ENCODE results near the gene DISP3. TPM values are rescaled to one million over a fixed set of nuclear protein-coding genes. Genes with fewer than 3 reads are reported as not detected.

Gene DISP3
- total and polyA plus RNA-seq, 8 donors: 0.13 to 6.7 (median 0.74) TPM

GRCh38 chr1:11520531-11521233 lies 41.7 kb downstream of the DISP3 start:
- DNase-seq: no peak
- 83 to 87% methylated on average over 23 of the region's 23 CpGs for WGBS, 2 donors

GRCh38 chr1:11521582-11522399 lies 42.8 kb downstream of the DISP3 start:
- no peak overlapping the region for H3K27ac ChIP-seq
- TF ChIP-seq, protein P1, sequence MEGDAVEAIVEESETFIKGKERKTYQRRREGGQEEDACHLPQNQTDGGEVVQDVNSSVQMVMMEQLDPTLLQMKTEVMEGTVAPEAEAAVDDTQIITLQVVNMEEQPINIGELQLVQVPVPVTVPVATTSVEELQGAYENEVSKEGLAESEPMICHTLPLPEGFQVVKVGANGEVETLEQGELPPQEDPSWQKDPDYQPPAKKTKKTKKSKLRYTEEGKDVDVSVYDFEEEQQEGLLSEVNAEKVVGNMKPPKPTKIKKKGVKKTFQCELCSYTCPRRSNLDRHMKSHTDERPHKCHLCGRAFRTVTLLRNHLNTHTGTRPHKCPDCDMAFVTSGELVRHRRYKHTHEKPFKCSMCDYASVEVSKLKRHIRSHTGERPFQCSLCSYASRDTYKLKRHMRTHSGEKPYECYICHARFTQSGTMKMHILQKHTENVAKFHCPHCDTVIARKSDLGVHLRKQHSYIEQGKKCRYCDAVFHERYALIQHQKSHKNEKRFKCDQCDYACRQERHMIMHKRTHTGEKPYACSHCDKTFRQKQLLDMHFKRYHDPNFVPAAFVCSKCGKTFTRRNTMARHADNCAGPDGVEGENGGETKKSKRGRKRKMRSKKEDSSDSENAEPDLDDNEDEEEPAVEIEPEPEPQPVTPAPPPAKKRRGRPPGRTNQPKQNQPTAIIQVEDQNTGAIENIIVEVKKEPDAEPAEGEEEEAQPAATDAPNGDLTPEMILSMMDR (IDR thresholded peaks at IDR 0.05): no peak
- DNase-seq (no peak), FAIRE-seq (no peak), ATAC-seq (no peak)
- no peaks in the 10 kb centered on the region for H3K36me3 ChIP-seq
- intact Hi-C loops (cut with DNase I): no loop called here
- H3K4me3 ChIP-seq: no peak overlapping the region
- WGBS, 2 donors: 82 to 85% methylated on average over 12 of the region's 12 CpGs
- H3K9me3 ChIP-seq: no peaks in the 10 kb centered on the region
- no peaks in the 10 kb centered on the region for H3K4me1 ChIP-seq
- H3K27me3 ChIP-seq: no peaks in the 10 kb centered on the region

More at GRCh38 chr1:11520531-11521233, 41.7 kb downstream of the DISP3 start:
- FAIRE-seq (no peak), ATAC-seq (no peak)
- Histone ChIP-seq H3K9me3 (no peaks in the 10 kb centered on the region), H3K36me3 (no peaks in the 10 kb centered on the region), H3K27me3 (no peaks in the 10 kb centered on the region), H3K4me1 (no peaks in the 10 kb centered on the region), H3K4me3 (no peak overlapping the region), H3K27ac (no peak overlapping the region)
- TF ChIP-seq, protein P1 (IDR thresholded peaks at IDR 0.05): no peak
- intact Hi-C loops (cut with DNase I): no loop called here

- no peaks in the 10 kb centered on the region for H3K4me1 ChIP-seq
- no peak for ATAC-seq
- H3K36me3 ChIP-seq: no peaks in the 10 kb centered on the region
- TF ChIP-seq, protein P1 (IDR thresholded peaks at IDR 0.05): no peak
- no peaks in the 10 kb centered on the region for H3K27me3 ChIP-seq
- intact Hi-C loops (cut with DNase I): no loop called here
- DNase-seq: no peak
- no peak overlapping the region for H3K27ac ChIP-seq
- WGBS, 2 donors: 70 to 84% methylated on average over 8 of the region's 8 CpGs
- FAIRE-seq: no peak
- no peak overlapping the region for H3K4me3 ChIP-seq
- H3K9me3 ChIP-seq: no peaks in the 10 kb centered on the region
Measured at GRCh38 chr1:11522400-11523235, 43.7 kb downstream of the DISP3 start.

DNA sequence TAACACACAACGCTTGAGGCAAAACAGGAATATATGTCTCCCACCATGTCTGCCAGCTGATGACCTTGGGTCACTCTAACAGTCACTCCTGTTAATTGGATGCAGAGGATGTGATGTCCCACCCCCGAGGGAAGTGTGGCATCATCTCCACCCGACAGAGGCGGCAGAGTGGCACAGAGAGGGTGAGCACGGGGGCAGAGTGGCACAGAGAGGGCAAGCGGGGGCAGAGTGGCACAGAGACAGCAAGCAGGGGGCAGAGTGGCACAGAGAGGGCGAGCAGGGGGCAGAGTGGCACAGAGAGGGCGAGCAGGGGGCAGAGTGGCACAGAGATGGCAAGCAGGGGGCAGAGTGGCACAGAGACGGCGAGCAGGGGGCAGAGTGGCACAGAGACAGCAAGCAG lies 44.3 kb downstream of the DISP3 start:
- intact Hi-C loops (cut with DNase I): no loop called here
- H3K4me3 ChIP-seq: no peak overlapping the region
- no peaks in the 10 kb centered on the region for H3K4me1 ChIP-seq
- no peak overlapping the region for H3K27ac ChIP-seq
- H3K9me3 ChIP-seq: no peaks in the 10 kb centered on the region
- 55 to 68% methylated on average over 10 of the region's 10 CpGs for WGBS, 2 donors
- FAIRE-seq (no peak), DNase-seq (no peak), ATAC-seq (no peak)
- TF ChIP-seq, protein P1 (IDR thresholded peaks at IDR 0.05): no peak
- H3K36me3 ChIP-seq: no peaks in the 10 kb centered on the region
- no peaks in the 10 kb centered on the region for H3K27me3 ChIP-seq

All from pancreas (tissue), 10 donors.